Glutamatergic neuron (in vitro differentiated cells): ENCODE results near the gene GSTM1. TPM values are rescaled to one million over a fixed set of nuclear protein-coding genes. Genes with fewer than 3 reads are reported as not detected.

Experiments used
- DNase-seq: peaks from one replicate; pipeline ENCODE4 v3.0.0; 2022
- H3K27ac Mint-ChIP-seq: one replicate; pipeline ENCODE4 v1.8.0; 2020; ENCODE audit warnings: mild to moderate bottlenecking, mixed read lengths, inconsistent platforms; ENCODE audit not compliant: unreplicated experiment
- H3K27me3 Mint-ChIP-seq: one replicate; pipeline ENCODE4 v1.8.0; 2020; ENCODE audit warnings: mild to moderate bottlenecking, moderate library complexity, mixed read lengths, inconsistent platforms; ENCODE audit not compliant: unreplicated experiment
- H3K36me3 Mint-ChIP-seq: one replicate; pipeline ENCODE4 v1.8.0; 2020; ENCODE audit warnings: mild to moderate bottlenecking, mixed read lengths, inconsistent platforms; ENCODE audit not compliant: unreplicated experiment
- H3K4me1 Mint-ChIP-seq: one replicate; pipeline ENCODE4 v1.8.0; 2020; ENCODE audit warnings: mild to moderate bottlenecking, low read depth, mixed read lengths, inconsistent platforms; ENCODE audit not compliant: unreplicated experiment
- H3K4me3 Mint-ChIP-seq: one replicate; pipeline ENCODE4 v1.8.0; 2020; ENCODE audit warnings: mild to moderate bottlenecking, mixed read lengths, inconsistent platforms; ENCODE audit not compliant: unreplicated experiment
- H3K9me3 Mint-ChIP-seq: one replicate; pipeline ENCODE4 v1.8.0; 2020; ENCODE audit warnings: mild to moderate bottlenecking, moderate library complexity, mixed read lengths, inconsistent platforms; ENCODE audit not compliant: unreplicated experiment
- total RNA-seq: library from RNA; stranded (reverse); fragmentation: NEBNext Ultra II Directional; extraction: Animal tissue kit (Norgen Biotek cat#: 25700); gene quantifications from one replicate; pipeline ENCODE4 v1.2.1, GENCODE V29; 2021; ENCODE audit not compliant: unreplicated experiment
- TF ChIP-seq, protein P1 (sequence below): fragments of 200-600 bp; sonication (generic); IDR thresholded peaks from one replicate; pipeline ENCODE4 v1.5.0; 2021; ENCODE audit not compliant: partially characterized antibody, unreplicated experiment

The GSTM1 gene
- total RNA-seq, 1 donor from 2014 or later: not detected

DNA sequence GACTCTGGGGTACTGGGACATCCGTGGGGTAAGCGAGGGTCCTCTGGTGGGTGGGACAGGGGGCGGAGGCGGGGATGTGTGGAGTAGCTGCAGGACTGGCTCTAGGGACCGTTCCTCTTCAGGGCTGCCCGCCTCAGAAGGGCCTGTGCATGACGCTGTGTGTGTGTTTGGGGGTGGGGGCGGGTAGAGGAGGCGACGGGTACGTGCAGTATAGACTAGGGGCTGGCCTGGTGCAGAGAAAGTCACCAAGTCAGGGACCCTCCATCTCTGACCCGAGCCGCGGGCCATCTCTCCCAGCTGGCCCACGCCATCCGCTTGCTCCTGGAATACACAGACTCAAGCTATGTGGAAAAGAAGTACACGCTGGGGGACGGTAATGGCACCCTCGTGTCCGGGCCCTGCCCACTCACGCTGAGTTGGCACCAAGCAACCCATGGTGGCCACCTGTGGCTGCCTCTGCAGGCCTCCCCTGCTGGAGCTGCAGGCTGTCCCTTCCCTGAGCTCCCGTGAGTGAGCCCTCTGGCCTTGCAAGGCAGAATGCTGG lies 24.8 kb downstream of the GSTM1 start:
- H3K9me3 Mint-ChIP-seq: peaks cover 9% of the 10 kb centered on the region
- TF ChIP-seq, protein P1, sequence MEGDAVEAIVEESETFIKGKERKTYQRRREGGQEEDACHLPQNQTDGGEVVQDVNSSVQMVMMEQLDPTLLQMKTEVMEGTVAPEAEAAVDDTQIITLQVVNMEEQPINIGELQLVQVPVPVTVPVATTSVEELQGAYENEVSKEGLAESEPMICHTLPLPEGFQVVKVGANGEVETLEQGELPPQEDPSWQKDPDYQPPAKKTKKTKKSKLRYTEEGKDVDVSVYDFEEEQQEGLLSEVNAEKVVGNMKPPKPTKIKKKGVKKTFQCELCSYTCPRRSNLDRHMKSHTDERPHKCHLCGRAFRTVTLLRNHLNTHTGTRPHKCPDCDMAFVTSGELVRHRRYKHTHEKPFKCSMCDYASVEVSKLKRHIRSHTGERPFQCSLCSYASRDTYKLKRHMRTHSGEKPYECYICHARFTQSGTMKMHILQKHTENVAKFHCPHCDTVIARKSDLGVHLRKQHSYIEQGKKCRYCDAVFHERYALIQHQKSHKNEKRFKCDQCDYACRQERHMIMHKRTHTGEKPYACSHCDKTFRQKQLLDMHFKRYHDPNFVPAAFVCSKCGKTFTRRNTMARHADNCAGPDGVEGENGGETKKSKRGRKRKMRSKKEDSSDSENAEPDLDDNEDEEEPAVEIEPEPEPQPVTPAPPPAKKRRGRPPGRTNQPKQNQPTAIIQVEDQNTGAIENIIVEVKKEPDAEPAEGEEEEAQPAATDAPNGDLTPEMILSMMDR: no peak

DNA sequence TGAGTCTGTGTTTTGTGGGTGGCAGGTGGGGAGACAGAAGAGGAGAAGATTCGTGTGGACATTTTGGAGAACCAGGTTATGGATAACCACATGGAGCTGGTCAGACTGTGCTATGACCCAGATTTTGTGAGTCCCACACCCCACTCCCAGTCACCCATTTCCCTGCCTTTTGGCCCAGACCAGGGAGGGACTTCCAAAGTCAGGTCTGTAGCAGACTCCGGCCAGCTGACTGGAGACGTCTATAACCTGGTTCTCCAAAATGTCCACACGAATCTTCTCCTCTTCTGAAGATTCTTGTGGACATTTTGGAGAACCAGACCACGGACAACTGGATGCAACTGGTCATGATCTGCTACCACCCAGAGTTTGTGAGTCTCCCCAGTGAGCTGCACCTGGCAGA lies 26.0 kb downstream of the GSTM1 start:
- no peak overlapping the region for H3K4me3 Mint-ChIP-seq
- peaks cover 6% of the 10 kb centered on the region for H3K9me3 Mint-ChIP-seq
- TF ChIP-seq, protein P1: no peak
- no peaks in the 10 kb centered on the region for H3K4me1 Mint-ChIP-seq
- no peak for DNase-seq
- H3K27ac Mint-ChIP-seq: no peak overlapping the region
- H3K27me3 Mint-ChIP-seq: peaks cover 12% of the 10 kb centered on the region
- H3K36me3 Mint-ChIP-seq: peaks cover 11% of the 10 kb centered on the region

More for the DNA sequence above, 24.8 kb downstream of the GSTM1 start:
- no peak overlapping the region for H3K27ac Mint-ChIP-seq
- H3K27me3 Mint-ChIP-seq: peaks cover 12% of the 10 kb centered on the region
- H3K36me3 Mint-ChIP-seq: peaks cover 14% of the 10 kb centered on the region
- H3K4me3 Mint-ChIP-seq: peak overlapping the region; percentile 15
- DNase-seq: no peak
- no peaks in the 10 kb centered on the region for H3K4me1 Mint-ChIP-seq

DNA sequence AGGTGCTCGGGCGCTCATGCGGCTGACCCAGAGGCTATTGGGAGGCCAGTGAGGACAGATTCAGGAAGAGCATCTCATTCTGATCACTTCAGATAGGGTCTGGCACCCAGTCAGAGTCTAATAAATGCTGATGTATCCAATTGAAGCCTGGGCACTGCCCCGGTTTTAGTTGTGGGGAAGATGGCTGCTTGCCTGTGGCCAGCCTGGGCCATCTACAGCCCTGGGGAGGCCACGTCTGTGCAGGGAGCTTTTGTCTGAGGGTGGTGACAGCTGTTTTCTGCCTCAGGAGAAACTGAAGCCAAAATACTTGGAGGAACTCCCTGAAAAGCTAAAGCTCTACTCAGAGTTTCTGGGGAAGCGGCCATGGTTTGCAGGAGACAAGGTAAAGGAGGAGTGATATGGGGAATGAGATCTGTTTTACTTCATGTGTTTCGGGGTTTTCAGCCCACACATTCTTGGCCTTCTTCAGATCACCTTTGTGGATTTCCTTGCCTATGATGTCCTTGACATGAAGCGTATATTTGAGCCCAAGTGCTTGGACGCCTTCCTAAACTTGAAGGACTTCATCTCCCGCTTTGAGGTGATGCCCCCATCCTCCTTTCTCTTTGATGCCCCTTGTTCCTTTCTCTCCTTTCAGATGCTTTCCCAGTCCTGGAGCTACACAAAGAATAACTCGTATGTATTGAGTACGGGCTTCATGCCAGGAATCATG lies 27.2 kb downstream of the GSTM1 start:
- DNase-seq: no peak
- Mint-ChIP-seq H3K9me3 (peaks cover 3% of the 10 kb centered on the region), H3K36me3 (peaks cover 5% of the 10 kb centered on the region), H3K27ac (no peak overlapping the region), H3K4me3 (no peak overlapping the region), H3K27me3 (peaks cover 8% of the 10 kb centered on the region), H3K4me1 (no peaks in the 10 kb centered on the region)
- TF ChIP-seq, protein P1: no peak

DNA sequence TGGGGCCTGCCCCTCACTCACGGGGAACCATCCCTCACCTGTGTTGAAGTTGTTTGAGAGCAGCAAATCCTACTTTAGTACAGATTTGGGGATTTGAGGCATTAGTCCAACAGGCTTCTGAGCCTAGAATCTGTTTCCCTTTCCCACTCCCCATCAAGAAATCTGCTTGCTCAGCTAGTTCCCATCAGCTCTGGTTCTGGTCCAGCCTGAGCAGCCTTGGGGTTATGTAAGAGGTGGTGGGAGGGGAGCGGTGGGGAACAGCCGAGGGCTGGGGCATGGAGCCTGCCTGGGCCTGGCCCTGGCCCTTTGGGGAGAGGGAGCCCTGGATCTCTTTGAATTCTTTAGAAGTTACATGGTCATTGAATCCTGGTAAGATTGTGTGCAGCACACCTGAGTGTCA lies 28.5 kb downstream of the GSTM1 start:
- TF ChIP-seq, protein P1: no peak
- peaks cover 5% of the 10 kb centered on the region for H3K36me3 Mint-ChIP-seq

DNA sequence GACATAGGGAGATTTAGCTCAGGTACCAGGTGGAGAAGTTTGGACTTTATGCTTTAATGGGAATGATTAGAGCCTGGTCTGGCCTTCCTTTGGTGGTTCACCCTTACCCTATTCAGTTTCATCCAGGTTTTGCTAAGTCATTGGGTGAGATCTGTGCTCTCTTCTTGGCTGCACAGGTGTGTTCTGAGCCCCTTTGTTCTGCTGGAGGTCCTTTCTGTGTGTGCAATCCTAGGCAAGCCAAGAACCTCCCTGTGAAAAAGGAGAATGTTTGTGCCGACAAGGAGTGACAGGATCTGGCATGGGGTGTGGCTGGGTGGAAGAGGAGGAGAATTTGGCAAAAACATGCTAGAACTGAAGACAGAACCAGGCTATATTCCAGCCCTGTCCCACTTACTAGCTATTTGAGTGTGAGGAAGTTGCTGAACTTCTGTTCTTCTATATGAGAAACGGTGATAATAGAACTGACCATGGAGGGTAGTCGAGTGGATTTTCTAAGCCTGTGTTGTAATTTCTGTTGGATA lies 29.0 kb downstream of the GSTM1 start:
- H3K4me1 Mint-ChIP-seq: no peaks in the 10 kb centered on the region
- H3K9me3 Mint-ChIP-seq: peaks cover 3% of the 10 kb centered on the region
- H3K4me3 Mint-ChIP-seq: no peak overlapping the region
- no peak for DNase-seq
- peaks cover 5% of the 10 kb centered on the region for H3K36me3 Mint-ChIP-seq
- TF ChIP-seq, protein P1: no peak
- H3K27me3 Mint-ChIP-seq: peaks cover 8% of the 10 kb centered on the region
- H3K27ac Mint-ChIP-seq: no peak overlapping the region

More for the DNA sequence above, 28.5 kb downstream of the GSTM1 start:
- Mint-ChIP-seq H3K4me1 (no peaks in the 10 kb centered on the region), H3K4me3 (no peak overlapping the region), H3K9me3 (peaks cover 3% of the 10 kb centered on the region), H3K27ac (no peak overlapping the region), H3K27me3 (peaks cover 8% of the 10 kb centered on the region)
- no peak for DNase-seq
